ENCODE measurements around the gene GLRX5. TPM values are rescaled to one million over a fixed set of nuclear protein-coding genes. Genes with fewer than 3 reads are reported as not detected.
A peak's percentile ranks its signal among the peaks of the same experiment; 100 is the strongest.

The GLRX5 gene
- total RNA-seq, 2 donors from 2014 or later, result 62.4 to 63.4 TPM

DNA sequence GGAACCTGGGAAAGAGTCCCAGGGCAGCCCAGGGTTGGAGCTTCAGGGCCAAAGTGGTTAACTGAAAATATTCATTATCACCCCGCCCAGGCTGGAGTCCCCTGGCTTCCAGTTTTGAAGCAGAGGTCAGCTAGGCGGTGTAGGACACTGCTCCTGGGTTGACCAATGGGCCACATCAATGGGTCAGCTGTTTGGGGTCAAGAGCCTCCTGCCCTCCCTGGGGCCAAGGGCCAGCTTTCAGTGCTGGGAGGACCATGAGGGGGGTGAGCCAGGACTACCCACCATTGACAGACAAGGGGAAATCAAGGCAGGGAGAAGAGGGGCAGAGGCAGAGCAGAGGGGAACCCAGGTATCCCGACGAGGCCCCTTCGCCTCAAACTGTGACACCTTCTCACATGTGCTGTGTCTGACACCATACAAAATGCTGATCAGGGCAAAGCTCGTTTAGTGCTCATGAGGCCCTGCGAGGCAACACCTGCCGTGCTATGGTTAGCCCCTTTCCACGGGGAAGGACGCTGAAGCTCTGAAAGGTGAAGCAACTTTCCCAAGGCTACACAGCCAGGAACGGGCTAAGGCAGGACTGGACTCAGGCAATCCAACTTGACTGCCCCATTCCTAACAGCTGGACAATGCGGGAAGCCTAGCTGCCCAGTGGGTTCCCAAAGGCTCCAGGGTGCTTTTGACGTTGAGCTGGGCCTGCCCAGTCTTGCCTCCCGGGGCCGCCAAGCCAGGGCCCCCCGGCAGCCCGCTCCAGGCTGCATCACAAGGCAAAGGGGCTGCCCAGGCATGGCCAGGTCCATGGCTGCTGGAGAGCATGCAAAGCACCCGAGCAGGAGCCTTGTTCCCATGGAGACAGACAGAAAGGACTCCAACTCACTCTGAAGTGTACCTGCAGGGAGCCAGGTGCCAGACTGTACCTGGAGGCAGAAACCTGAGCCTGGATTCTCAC, 20.4 kb upstream of the GLRX5 start:
- Mint-ChIP-seq H3K4me3 (peak overlapping the region; percentile 51), H3K9me3 (no peaks in the 10 kb centered on the region), H3K27ac (peak overlapping the region; percentile 83), H3K4me1 (peaks cover 14% of the 10 kb centered on the region), H3K27me3 (ENCODE audit: insufficient read depth) (peaks cover 30% of the 10 kb centered on the region), H3K36me3 (ENCODE audit: low read depth) (no peaks in the 10 kb centered on the region)
- H3K4me3 ChIP-seq (ENCODE audit: low read length), result no peak overlapping the region
- peak; percentile 88 for DNase-seq
- H3K9me3 ChIP-seq (ENCODE audit: control insufficient read depth, low read length), result no peaks in the 10 kb centered on the region
- peaks cover 14% of the 10 kb centered on the region for H3K4me1 ChIP-seq (ENCODE audit: control insufficient read depth, insufficient read depth, low read length)
- TF ChIP-seq CTCF (conservative IDR thresholded peaks at IDR 0.05), result no peak
- H3K36me3 ChIP-seq (ENCODE audit: control insufficient read depth, insufficient read depth, low read length), result no peaks in the 10 kb centered on the region
- H3K27ac ChIP-seq (ENCODE audit: low read depth, low read length), result no peak overlapping the region
- H3K9ac ChIP-seq (ENCODE audit: extremely low read depth, low read length, poor library complexity, severe bottlenecking), result no peak overlapping the region
- 84 to 85% methylated on average over 10 to 18 of the region's 18 CpGs for WGBS, 2 experiments (ENCODE audit: insufficient coverage in 1 of 2, insufficient read length in 1 of 2)
- peaks cover 3% of the 10 kb centered on the region for H3K27me3 ChIP-seq (ENCODE audit: control insufficient read depth, insufficient read depth, low read length, poor library complexity, severe bottlenecking)

DNA sequence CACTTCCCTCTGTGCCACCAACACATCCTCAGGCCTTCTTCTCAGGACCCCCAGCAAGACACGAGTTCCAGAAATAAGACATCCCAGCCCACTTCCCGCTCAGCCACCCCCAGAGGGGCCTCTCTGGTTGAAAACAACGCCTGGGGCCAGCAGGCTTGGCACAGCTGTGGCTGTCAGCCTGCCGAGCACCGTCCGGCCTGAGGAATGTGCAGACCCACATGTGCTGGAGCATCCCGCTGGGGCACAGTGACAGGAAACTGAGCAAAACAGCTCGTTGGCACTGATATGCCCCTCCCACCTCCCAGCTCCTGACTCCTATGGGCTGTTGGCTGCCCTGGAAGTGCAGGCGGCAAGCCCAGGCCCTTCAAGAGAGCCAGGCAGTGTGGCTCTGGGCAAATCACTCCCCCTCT, 19.8 kb upstream of the GLRX5 start:
- TF ChIP-seq CTCF (conservative IDR thresholded peaks at IDR 0.05), result no peak
- Histone ChIP-seq H3K36me3 (ENCODE audit: control insufficient read depth, insufficient read depth, low read length) (no peaks in the 10 kb centered on the region), H3K4me1 (ENCODE audit: control insufficient read depth, insufficient read depth, low read length) (peaks cover 14% of the 10 kb centered on the region), H3K9me3 (ENCODE audit: control insufficient read depth, low read length) (no peaks in the 10 kb centered on the region), H3K4me3 (ENCODE audit: low read length) (peak overlapping the region; percentile 82), H3K27me3 (ENCODE audit: control insufficient read depth, insufficient read depth, low read length, poor library complexity, severe bottlenecking) (peaks cover 3% of the 10 kb centered on the region), H3K27ac (ENCODE audit: low read depth, low read length) (peak overlapping the region; percentile 19), H3K9ac (ENCODE audit: extremely low read depth, low read length, poor library complexity, severe bottlenecking) (peak overlapping the region; percentile 40)
- Mint-ChIP-seq H3K9me3 (no peaks in the 10 kb centered on the region), H3K36me3 (ENCODE audit: low read depth) (no peaks in the 10 kb centered on the region), H3K4me1 (peaks cover 14% of the 10 kb centered on the region), H3K27ac (peak overlapping the region; percentile 83), H3K4me3 (peak overlapping the region; percentile 51), H3K27me3 (ENCODE audit: insufficient read depth) (peaks cover 33% of the 10 kb centered on the region)
- DNase-seq, result peak; percentile 82
- WGBS, 2 experiments (ENCODE audit: insufficient coverage in 1 of 2, insufficient read length in 1 of 2), result 40 to 53% methylated on average over 1 to 9 of the region's 9 CpGs

DNA sequence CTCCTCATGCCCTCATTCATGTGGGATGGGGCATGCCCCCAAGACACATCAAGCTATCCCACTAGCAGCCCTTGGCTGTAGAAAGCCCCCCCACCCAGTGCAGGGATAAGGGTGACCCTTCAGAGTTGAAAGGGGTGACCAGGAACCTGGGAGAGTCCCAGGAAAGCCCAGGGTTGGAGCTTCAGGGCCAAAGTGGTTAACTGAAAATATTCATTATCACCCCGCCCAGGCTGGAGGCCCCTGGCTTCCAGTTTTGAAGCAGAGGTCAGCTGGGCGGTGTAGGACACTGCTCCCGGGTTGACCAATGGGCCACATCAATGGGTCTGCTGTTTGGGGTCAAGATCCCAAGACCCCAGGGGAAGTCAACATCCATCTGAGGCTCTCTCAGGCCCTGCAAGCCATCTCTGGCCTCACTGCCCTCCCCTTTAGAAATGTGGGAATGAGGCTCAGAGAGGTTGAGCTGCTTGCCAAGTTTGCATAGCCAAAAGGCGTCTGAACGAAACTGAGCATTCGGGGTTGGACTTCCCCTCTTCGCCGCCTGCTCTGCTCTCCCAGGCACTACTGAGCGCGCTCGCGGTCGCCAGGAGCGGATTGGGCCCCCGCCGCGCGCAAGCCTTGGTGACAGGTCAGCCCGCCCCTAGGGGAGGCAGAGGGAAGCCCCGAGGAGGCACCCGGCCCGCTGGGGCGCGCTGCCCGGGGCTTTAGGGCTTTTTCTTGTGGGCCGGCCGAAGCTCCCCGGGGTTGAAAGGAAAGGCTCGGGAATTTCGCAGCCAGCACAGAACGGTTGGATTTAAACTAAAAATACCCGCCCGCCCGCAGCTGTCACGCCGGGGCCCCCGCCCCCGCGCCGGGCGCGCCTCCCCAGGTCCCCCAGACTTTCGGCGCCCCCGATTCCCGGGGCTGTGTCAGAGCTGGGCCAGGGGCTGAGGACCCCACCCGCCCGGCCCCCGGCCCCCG, 19.0 kb upstream of the GLRX5 start:
- H3K27ac ChIP-seq (ENCODE audit: low read depth, low read length), result peak overlapping the region; percentile 19
- H3K27me3 ChIP-seq (ENCODE audit: control insufficient read depth, insufficient read depth, low read length, poor library complexity, severe bottlenecking), result peaks cover 3% of the 10 kb centered on the region
- no peaks in the 10 kb centered on the region for H3K9me3 ChIP-seq (ENCODE audit: control insufficient read depth, low read length)
- 7 to 50% methylated on average over 5 to 48 of the region's 50 CpGs for WGBS, 2 experiments (ENCODE audit: insufficient coverage in 1 of 2, insufficient read length in 1 of 2)
- H3K9ac ChIP-seq (ENCODE audit: extremely low read depth, low read length, poor library complexity, severe bottlenecking), result peak overlapping the region; percentile 40
- Mint-ChIP-seq H3K36me3 (ENCODE audit: low read depth) (no peaks in the 10 kb centered on the region), H3K27me3 (ENCODE audit: insufficient read depth) (peaks cover 33% of the 10 kb centered on the region), H3K27ac (peak overlapping the region; percentile 61), H3K9me3 (no peaks in the 10 kb centered on the region), H3K4me1 (peaks cover 14% of the 10 kb centered on the region), H3K4me3 (peak overlapping the region; percentile 51)
- DNase-seq, result peak; percentile 89
- peaks cover 14% of the 10 kb centered on the region for H3K4me1 ChIP-seq (ENCODE audit: control insufficient read depth, insufficient read depth, low read length)
- no peaks in the 10 kb centered on the region for H3K36me3 ChIP-seq (ENCODE audit: control insufficient read depth, insufficient read depth, low read length)
- peak; percentile 69 for TF ChIP-seq CTCF (conservative IDR thresholded peaks at IDR 0.05)
- H3K4me3 ChIP-seq (ENCODE audit: low read length), result peak overlapping the region; percentile 82

Data from endodermal cell (in vitro differentiated cells).